Activated CD4-positive, alpha-beta T cell treated with anti-CD3 and anti-CD28 coated beads, Interleukin-2, amount 50 U/mL, for 4 hours (primary cell): ENCODE measurements around the gene STARD3.

Experiments used
- DNase-seq, 2 experiments: peaks; one replicate each; pipeline ENCODE4 v3.0.0-alpha.2; 2020

Gene STARD3

GRCh38 chr17:39673335-39674081, 36.6 kb downstream of the STARD3 start:
- DNase-seq: no peak

- DNase-seq: no peak
Measured at GRCh38 chr17:39674179-39674578, 37.2 kb downstream of the STARD3 start.

GRCh38 chr17:39674702-39675389, 37.9 kb downstream of the STARD3 start:
- no peak for DNase-seq

GRCh38 chr17:39675390-39676082, 38.6 kb downstream of the STARD3 start:
- DNase-seq: no peak

GRCh38 chr17:39676198-39676819, 39.4 kb downstream of the STARD3 start:
- DNase-seq: no peak

- DNase-seq: no peak
Measured at GRCh38 chr17:39677072-39677471, 40.1 kb downstream of the STARD3 start.

- no peak for DNase-seq
Measured at GRCh38 chr17:39677542-39678339, 40.8 kb downstream of the STARD3 start.

- DNase-seq: no peak
Measured at GRCh38 chr17:39678340-39679116, 41.6 kb downstream of the STARD3 start.

GRCh38 chr17:39679521-39680192, 42.7 kb downstream of the STARD3 start:
- DNase-seq: peak in 1 of 2 experiments; percentile 21

GRCh38 chr17:39683295-39683939, 46.5 kb downstream of the STARD3 start:
- no peak for DNase-seq

- DNase-seq: no peak
Measured at GRCh38 chr17:39684369-39685192, 47.6 kb downstream of the STARD3 start.

- no peak for DNase-seq
Measured at GRCh38 chr17:39687101-39687545, 50.2 kb downstream of the STARD3 start.

GRCh38 chr17:39687546-39688474, 50.9 kb downstream of the STARD3 start, which contains the start of gene PGAP3:
Gene PGAP3 (minus strand): TSS chr17:39688057. CDS start chr17:39688014, 43 bp downstream.
- peak; percentile 77 to 79 for DNase-seq

- DNase-seq: no peak
Measured at GRCh38 chr17:39688475-39688835, 51.5 kb downstream of the STARD3 start.

- no peak for DNase-seq
Measured at GRCh38 chr17:39688945-39689344, 52.0 kb downstream of the STARD3 start.

GRCh38 chr17:39694593-39694992, 57.6 kb downstream of the STARD3 start:
- DNase-seq: no peak

GRCh38 chr17:39695089-39695474, 58.1 kb downstream of the STARD3 start:
- no peak for DNase-seq

- DNase-seq: no peak
Measured at GRCh38 chr17:39696731-39697130, 59.8 kb downstream of the STARD3 start.
